SK-N-SH (cell line): ENCODE data around the gene TMEM14C. TPM values are rescaled to one million over a fixed set of nuclear protein-coding genes. Genes with fewer than 3 reads are reported as not detected.

Source experiments
- CTCF ChIA-PET: fragments of 300-600, 350-600 bp; formaldehyde crosslinking; extraction: SDS; loops from one replicate; lab custom pipeline; 2021; lab: Yijun Ruan, JAX
- POLR2A ChIA-PET: fragments of 350-600 bp; sonication (Branson Sonifier 250); formaldehyde crosslinking; extraction: SDS; loops from one replicate; lab custom pipeline; 2020; ENCODE audit warnings: antibody characterized with exemption, inconsistent platforms; lab: Yijun Ruan, JAX
- DNase-seq: peaks from one replicate; pipeline ENCODE4 v3.0.0; 2012
- H2AFZ ChIP-seq: fragments of 200-600 bp; sonication (generic); 2 replicates; pipeline ENCODE4 v1.8.1; 2016; ENCODE audit warnings: antibody characterized with exemption, mild to moderate bottlenecking, low read depth
- H3F3A ChIP-seq: fragments of 200-600 bp; sonication (generic); replicated peaks from 2 replicates; pipeline ENCODE3; 2016; ENCODE audit warnings: antibody characterized with exemption, mild to moderate bottlenecking; ENCODE audit not compliant: insufficient read depth
- H3K27ac ChIP-seq, 2 experiments: fragments of 200-500 bp in 1 of 2; fragments of 200-600 bp in 1 of 2; sonication (Bioruptor generic) in 1 of 2; sonication (generic), shearing (Covaris generic) in 1 of 2; 2 replicates each; pipeline versions ENCODE4 v1.5.1 to v1.6.1; 2014 to 2016; ENCODE audit warnings: low read depth in 2 of 2, inconsistent platforms in 1 of 2, low read length in 1 of 2, mild to moderate bottlenecking in 1 of 2, mixed read lengths in 1 of 2
- H3K27me3 ChIP-seq: fragments of 200-600 bp; sonication (generic), shearing (Covaris generic); 2 replicates; pipeline ENCODE4 v1.6.1; 2016; ENCODE audit warnings: mixed run types; ENCODE audit not compliant: insufficient read depth
- H3K36me3 ChIP-seq, 2 experiments: fragments of 200-500 bp in 1 of 2; fragments of 200-600 bp in 1 of 2; sonication (Bioruptor generic) in 1 of 2; sonication (generic) in 1 of 2; replicated peaks in 1 of 2; 2 replicates each; pipeline versions ENCODE3 to v1.5.1; 2014 to 2016; ENCODE audit warnings: low read length in 1 of 2, mild to moderate bottlenecking in 1 of 2; ENCODE audit not compliant: insufficient read depth in 2 of 2, control insufficient read depth in 1 of 2
- H3K4me1 ChIP-seq, 2 experiments: fragments of 200-500 bp in 1 of 2; fragments of 200-600 bp in 1 of 2; sonication (Bioruptor generic) in 1 of 2; sonication (generic), shearing (Covaris generic) in 1 of 2; 2 replicates each; pipeline versions ENCODE4 v1.5.1 to v1.6.1; 2014 to 2016; ENCODE audit warnings: low read depth in 1 of 2, low read length in 1 of 2, mixed run types in 1 of 2; ENCODE audit not compliant: insufficient read depth in 2 of 2, control insufficient read depth in 1 of 2
- H3K4me2 ChIP-seq: fragments of 200-600 bp; sonication (generic), shearing (Covaris generic); 2 replicates; pipeline ENCODE4 v1.6.1; 2017; ENCODE audit warnings: mixed run types
- H3K4me3 ChIP-seq, 2 experiments: fragments of 200-500 bp in 1 of 2; fragments of 200-600 bp in 1 of 2; sonication (Bioruptor generic) in 1 of 2; sonication (generic), shearing (Covaris generic) in 1 of 2; 2 replicates each; pipeline versions ENCODE4 v1.5.1 to v1.8.1; 2014 to 2016; ENCODE audit warnings: low read depth in 2 of 2, inconsistent platforms in 1 of 2, low read length in 1 of 2, mild to moderate bottlenecking in 1 of 2, mixed read lengths in 1 of 2, moderate library complexity in 1 of 2
- H3K79me2 ChIP-seq: fragments of 200-600 bp; sonication (generic); 2 replicates; pipeline ENCODE4 v1.8.1; 2017; ENCODE audit warnings: mild to moderate bottlenecking; ENCODE audit not compliant: insufficient read depth
- H3K9ac ChIP-seq: fragments of 200-600 bp; sonication (generic); 2 replicates; pipeline ENCODE4 v1.6.1; 2017; ENCODE audit warnings: mixed run types
- H3K9me2 ChIP-seq: fragments of 200-600 bp; sonication (generic); 2 replicates; pipeline ENCODE4 v1.6.1; 2017; ENCODE audit warnings: mixed run types
- H3K9me3 ChIP-seq: fragments of 200-600 bp; sonication (generic); 2 replicates; pipeline ENCODE4 v1.6.1; 2017; ENCODE audit warnings: mixed run types, mild to moderate bottlenecking, moderate library complexity
- H4K20me1 ChIP-seq: fragments of 200-600 bp; sonication (generic); 2 replicates; pipeline ENCODE4 v1.6.1; 2017; ENCODE audit warnings: mild to moderate bottlenecking, mixed run types; ENCODE audit not compliant: insufficient read depth
- ELF1 ChIP-seq: IDR thresholded peaks from 2 replicates; pipeline ENCODE4 v1.4.0; 2012
- EZH2phosphoT487 ChIP-seq: fragments of 200-600 bp; sonication (generic); IDR thresholded peaks from 2 replicates; pipeline ENCODE4 v1.6.1; 2017; ENCODE audit warnings: low read depth, mixed run types, mild to moderate bottlenecking, antibody characterized with exemption, moderate library complexity, borderline replicate concordance
- FOSL2 ChIP-seq: IDR thresholded peaks from 2 replicates; pipeline ENCODE4 v1.4.0; 2012; ENCODE audit warnings: low read depth, mild to moderate bottlenecking, moderate library complexity, borderline replicate concordance
- GABPA ChIP-seq: IDR thresholded peaks from 2 replicates; pipeline ENCODE4 v1.4.0; 2012; ENCODE audit warnings: low read depth, mild to moderate bottlenecking
- GATA2 ChIP-seq: sonication (generic); formaldehyde crosslinking; IDR thresholded peaks from 2 replicates; pipeline ENCODE4 v1.5.0; 2020; ENCODE audit warnings: mild to moderate bottlenecking, missing genetic modification reagents
- MAX ChIP-seq: IDR thresholded peaks from 2 replicates; pipeline ENCODE4 v1.4.0; 2012; ENCODE audit warnings: low read depth
- MXI1 ChIP-seq: IDR thresholded peaks from 2 replicates; pipeline ENCODE4 v1.6.1; 2012; ENCODE audit warnings: mild to moderate bottlenecking, low read depth, low read length, improper control_type of control experiment
- PBX3 ChIP-seq: IDR thresholded peaks from 2 replicates; pipeline ENCODE4; 2012
- RCOR1 ChIP-seq: fragments of 150-350 bp; IDR thresholded peaks from 2 replicates; pipeline ENCODE4 v1.6.1; 2017; ENCODE audit warnings: antibody characterized with exemption, low read length
- REST ChIP-seq: IDR thresholded peaks from 2 replicates; pipeline ENCODE4 v1.6.1; 2012; ENCODE audit warnings: mild to moderate bottlenecking, low read depth, low read length, moderate library complexity
- SIN3A ChIP-seq: IDR thresholded peaks from 2 replicates; pipeline ENCODE4 v1.6.1; 2012; ENCODE audit warnings: low read depth, mild to moderate bottlenecking, low read length, moderate library complexity, borderline replicate concordance
- TAF1 ChIP-seq: IDR thresholded peaks from 2 replicates; pipeline ENCODE4 v1.6.1; 2012; ENCODE audit warnings: low read depth, mild to moderate bottlenecking, low read length, moderate library complexity, borderline replicate concordance
- TEAD4 ChIP-seq: IDR thresholded peaks from 2 replicates; pipeline ENCODE4 v1.4.0; 2012; ENCODE audit warnings: mild to moderate bottlenecking, borderline replicate concordance; ENCODE audit not compliant: insufficient read depth
- ZBTB33 ChIP-seq: IDR thresholded peaks from 2 replicates; pipeline ENCODE4 v1.4.0; 2012; ENCODE audit warnings: low read depth, borderline replicate concordance
- WGBS: methylation state at CpG from one replicate; pipeline ENCODE4 v1.1.6; 2017; ENCODE audit warnings: low lambda C conversion rate; 5-methylcytosine and 5-hydroxymethylcytosine counted together
- polyA plus RNA-seq, 3 experiments: library from polyadenylated mRNA; depleted of rRNA; stranded (reverse); fragments of >200 nt; gene quantifications; 2 replicates each; pipeline ENCODE4 v1.2.3, GENCODE V29; 2012

Gene TMEM14C
- polyA plus RNA-seq, 1 of the 3 experiments (the other 2 are of a cell fraction): 199 TPM

GRCh38 chr6:10725716-10726115 lies 2.8 kb downstream of the TMEM14C start:
- POLR2A ChIA-PET: no interaction called here
- 96% methylated on average over 8 of the region's 9 CpGs for WGBS
- Histone ChIP-seq H4K20me1 (no peaks in the 10 kb centered on the region), H3K9ac (no peak overlapping the region)
- TF ChIP-seq RCOR1 (no peak), ZBTB33 (no peak), GATA2 (no peak), MXI1 (no peak), PBX3 (no peak), ELF1 (no peak), TAF1 (no peak), GABPA (no peak), MAX (no peak), TEAD4 (no peak), EZH2phosphoT487 (no peak), REST (no peak), SIN3A (no peak), FOSL2 (no peak)
- TF ChIP-seq, all 33 proteins: peak for 0
- CTCF ChIA-PET: no interaction called here
- Histone ChIP-seq H3K27me3 (no peaks in the 10 kb centered on the region), H3K36me3 (peaks cover 22 to 29% of the 10 kb centered on the region in 2 experiments), H3F3A (peaks cover 7% of the 10 kb centered on the region), H2AFZ (no peak overlapping the region), H3K9me2 (no peaks in the 10 kb centered on the region), H3K9me3 (no peaks in the 10 kb centered on the region), H3K27ac (no peak overlapping the region), H3K4me3 (no peak overlapping the region), H3K79me2 (peaks cover 48% of the 10 kb centered on the region), H3K4me2 (no peak overlapping the region), H3K4me1 (peaks cover 9 to 16% of the 10 kb centered on the region in 2 experiments; a peak in 2 of 4 replicates)
- DNase-seq: no peak
